Activated CD8-positive, alpha-beta memory T cell treated with anti-CD3 and anti-CD28 coated beads, Interleukin-2, amount 50 U/mL, for 24 hours (primary cell): ENCODE results near the gene UTS2.

Source experiments
- DNase-seq: peaks from one replicate; pipeline ENCODE4 v3.0.0-alpha.2; 2020; ENCODE audit errors: extremely low read depth

UTS2 gene

DNA sequence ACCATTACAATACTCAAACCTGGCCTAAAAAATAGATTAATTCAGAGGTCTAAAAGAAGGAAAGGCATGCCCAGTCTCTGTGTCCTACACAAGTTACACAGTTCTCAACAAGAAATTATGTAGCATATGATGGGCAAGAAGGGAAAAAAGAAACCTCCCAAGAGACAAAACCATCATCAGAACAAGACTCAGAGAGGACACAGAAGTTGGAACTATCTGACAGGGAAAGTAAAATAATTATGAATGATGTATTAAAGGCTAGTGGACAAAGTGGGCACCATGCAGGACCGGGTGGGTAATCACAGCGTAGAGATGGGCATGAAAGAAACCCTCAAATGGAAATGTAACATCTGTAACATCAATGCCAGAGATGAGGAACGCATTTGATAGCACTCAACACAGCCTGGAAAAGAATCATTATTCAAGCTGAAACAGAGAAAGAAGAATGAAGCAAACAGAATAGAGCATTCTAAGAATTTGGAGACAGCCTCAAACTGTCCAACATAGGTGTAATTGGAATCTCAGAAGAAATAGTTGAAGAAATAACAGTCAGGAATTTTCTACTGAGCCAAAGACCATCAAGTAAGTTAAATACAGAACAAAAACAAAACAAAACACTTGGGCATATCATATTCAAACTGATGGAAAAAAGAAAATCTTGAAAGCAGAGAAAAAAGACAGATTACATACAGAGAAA lies 39.0 kb downstream of the UTS2 start:
- no peak for DNase-seq

DNA sequence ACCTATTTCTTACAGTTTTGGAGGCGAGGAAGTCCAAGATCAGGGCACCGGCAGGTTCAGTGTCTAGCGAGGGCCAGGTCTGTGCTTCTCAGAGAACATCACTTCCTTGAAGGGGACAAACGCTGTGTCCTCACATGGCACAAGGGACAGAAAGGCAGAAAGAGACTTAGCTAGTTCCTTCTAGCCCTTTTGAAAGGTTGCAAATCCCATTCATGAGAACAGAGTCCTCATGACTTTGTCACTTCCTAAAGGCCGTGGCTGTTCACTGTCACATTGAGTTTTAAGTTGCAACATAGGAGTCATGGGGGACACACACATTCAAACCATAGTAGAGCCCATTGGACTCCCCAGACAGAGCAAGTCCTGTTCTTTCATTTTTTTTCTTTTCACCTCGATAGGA lies 41.4 kb downstream of the UTS2 start:
- no peak for DNase-seq

- DNase-seq: no peak
These were observed 42.5 kb downstream of the UTS2 start for GRCh38 chr1:7810395-7810794.

GRCh38 chr1:7809742-7810141 lies 43.1 kb downstream of the UTS2 start:
- DNase-seq: no peak

DNA sequence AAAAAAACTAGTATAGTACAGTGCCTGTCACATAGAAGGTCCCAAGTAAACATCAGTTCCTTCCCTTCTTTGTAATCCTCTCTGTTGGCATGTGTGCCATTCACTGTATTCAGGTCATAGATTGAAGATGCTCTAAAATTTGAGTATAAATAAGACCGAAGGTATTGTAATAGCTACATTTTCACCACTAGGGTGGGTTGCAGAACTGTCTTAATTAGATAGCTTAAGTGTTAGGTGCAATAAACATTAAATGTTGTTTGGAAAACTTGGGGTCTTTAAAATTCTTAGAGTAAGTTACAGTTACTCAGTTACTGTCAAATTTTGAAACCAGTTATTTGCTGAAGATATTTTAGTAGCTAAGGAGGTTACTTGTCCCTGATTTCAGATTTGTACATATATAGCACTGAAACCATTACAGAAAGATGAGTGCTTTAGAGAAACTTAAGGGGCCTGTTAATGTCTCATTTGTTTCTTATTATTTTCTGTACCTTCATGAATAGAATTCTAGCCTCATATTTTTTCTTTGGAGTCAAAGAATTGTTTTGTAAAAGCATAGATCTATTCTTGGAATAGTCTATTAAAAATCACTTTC lies 44.5 kb downstream of the UTS2 start:
- DNase-seq: no peak

DNA sequence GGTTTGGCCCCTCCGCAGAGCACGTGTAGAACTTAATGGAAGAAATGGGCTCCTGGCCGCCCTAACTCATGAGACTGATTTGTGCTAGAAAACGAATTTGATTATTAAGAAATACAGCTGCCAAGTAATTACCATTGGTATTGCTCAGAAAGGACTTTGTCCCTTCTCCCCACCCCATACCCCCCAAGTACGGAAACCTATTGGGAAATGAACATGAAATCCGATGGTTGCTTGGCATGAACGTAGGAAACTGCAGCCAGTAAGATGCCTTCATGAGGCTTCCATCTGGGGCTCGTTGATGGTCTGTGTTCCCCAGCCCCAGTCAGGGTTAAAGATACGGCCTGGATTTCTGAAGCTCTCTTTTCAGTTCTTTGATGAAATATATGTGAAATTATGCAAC lies 47.4 kb downstream of the UTS2 start:
- no peak for DNase-seq
